ENCODE data around the gene METTL1. TPM values are rescaled to one million over a fixed set of nuclear protein-coding genes. Genes with fewer than 3 reads are reported as not detected.

METTL1 gene
- total RNA-seq, 1 experiment from 2014 or later, result 17.9 TPM

DNA sequence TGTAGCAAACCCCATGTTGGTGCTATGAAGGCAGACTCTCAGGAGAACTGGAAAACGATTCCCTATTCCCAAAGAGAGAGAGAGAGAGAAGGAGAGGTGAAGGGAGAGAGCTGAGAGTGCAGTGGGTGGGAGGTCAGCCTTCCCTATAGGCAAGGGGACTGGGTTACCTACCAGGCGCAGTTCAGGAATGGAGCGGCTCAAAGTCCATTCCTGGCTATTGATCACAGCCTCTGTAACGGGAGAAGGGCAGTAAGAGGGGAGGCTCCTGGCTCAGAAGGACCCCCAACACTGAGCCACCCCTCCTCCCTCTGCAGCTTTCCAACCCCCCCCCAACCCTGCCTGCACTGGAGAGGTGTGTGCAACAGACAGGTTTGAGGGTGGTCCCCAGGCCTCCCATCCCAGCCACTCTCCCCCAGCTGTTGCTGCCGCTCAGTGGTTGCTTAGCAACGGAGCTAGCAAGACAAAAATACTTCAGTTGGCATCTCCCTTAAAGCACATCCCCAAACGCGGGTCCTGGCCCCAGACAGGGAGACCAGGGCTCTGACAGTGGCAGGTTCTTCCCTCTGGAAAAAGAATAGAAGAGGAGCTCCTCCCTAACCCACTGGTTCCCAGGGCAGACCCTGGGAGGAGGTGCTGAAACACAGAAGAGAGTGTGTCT is 36.6 kb downstream of the METTL1 start:
- Histone ChIP-seq H3K9me3 (ENCODE audit: insufficient read depth, low read depth) (no peaks in the 10 kb centered on the region), H3K4me3 (no peak overlapping the region), H2AFZ (no peak overlapping the region), H3K79me2 (ENCODE audit: low read depth) (no peaks in the 10 kb centered on the region), H3K4me1 (replicated peaks; ENCODE audit: insufficient read depth) (no peaks in the 10 kb centered on the region), H3K36me3 (ENCODE audit: low read depth) (no peaks in the 10 kb centered on the region), H3K27ac (no peak overlapping the region), H4K20me1 (ENCODE audit: insufficient read depth) (no peaks in the 10 kb centered on the region), H3K27me3 (ENCODE audit: insufficient read depth, low read depth) (peaks cover 22% of the 10 kb centered on the region), H3K4me2 (no peak overlapping the region), H3F3A (ENCODE audit: insufficient read depth, low read depth) (peaks cover 5% of the 10 kb centered on the region; the same call in 1 of the 2 replicates), H3K9me2 (ENCODE audit: insufficient read depth) (no peaks in the 10 kb centered on the region)
- TF ChIP-seq EZH2 (IDR thresholded peaks at IDR 0.05; ENCODE audit: low read depth), result no peak
- TF ChIP-seq, protein P1, sequence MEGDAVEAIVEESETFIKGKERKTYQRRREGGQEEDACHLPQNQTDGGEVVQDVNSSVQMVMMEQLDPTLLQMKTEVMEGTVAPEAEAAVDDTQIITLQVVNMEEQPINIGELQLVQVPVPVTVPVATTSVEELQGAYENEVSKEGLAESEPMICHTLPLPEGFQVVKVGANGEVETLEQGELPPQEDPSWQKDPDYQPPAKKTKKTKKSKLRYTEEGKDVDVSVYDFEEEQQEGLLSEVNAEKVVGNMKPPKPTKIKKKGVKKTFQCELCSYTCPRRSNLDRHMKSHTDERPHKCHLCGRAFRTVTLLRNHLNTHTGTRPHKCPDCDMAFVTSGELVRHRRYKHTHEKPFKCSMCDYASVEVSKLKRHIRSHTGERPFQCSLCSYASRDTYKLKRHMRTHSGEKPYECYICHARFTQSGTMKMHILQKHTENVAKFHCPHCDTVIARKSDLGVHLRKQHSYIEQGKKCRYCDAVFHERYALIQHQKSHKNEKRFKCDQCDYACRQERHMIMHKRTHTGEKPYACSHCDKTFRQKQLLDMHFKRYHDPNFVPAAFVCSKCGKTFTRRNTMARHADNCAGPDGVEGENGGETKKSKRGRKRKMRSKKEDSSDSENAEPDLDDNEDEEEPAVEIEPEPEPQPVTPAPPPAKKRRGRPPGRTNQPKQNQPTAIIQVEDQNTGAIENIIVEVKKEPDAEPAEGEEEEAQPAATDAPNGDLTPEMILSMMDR (conservative IDR thresholded peaks at IDR 0.05), result no peak
- intact Hi-C loops (cut with micrococcal nuclease; ENCODE audit: unreplicated experiment), result no loop called here
- ChIA-PET POLR2A (ENCODE audit: unreplicated experiment) (interaction anchor here (0.6 kb wide), 1 partner anchor 129 kb away, joined by 6 read pairs; no protein-coding TSS in a partner anchor), CTCF (interaction anchor here (0.7 kb wide), 1 partner anchor 476 kb away, joined by 8 read pairs; no protein-coding TSS in a partner anchor)
- no TSS peak for BruUV-seq (replicated peaks)
- DNase-seq, result no peak

DNA sequence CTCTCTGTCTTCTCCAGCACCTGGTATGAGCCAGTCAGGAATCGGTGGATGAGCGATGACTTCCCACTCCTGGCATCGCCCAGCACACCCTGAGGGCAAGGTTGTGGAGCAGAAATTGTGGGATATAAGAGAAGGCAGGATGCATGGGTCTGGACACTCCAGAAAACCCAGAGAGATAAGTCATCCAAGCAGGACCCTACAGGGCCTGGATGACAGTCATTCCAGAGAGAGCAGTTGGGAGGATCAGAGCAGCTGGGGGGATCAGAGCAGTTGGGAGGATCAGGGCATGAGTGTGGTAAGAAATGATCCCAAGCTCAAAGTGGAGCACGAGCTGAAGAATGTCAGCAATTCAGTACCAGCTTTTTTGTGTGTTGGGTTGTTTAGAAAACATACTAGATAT is 37.3 kb downstream of the METTL1 start:
- DNase-seq, result no peak
- peaks cover 5% of the 10 kb centered on the region; the same call in 1 of the 2 replicates for H3F3A ChIP-seq (ENCODE audit: insufficient read depth, low read depth)
- no peaks in the 10 kb centered on the region for H3K4me1 ChIP-seq (replicated peaks; ENCODE audit: insufficient read depth)
- H3K9me2 ChIP-seq (ENCODE audit: insufficient read depth), result no peaks in the 10 kb centered on the region
- intact Hi-C loops (cut with micrococcal nuclease; ENCODE audit: unreplicated experiment), result no loop called here
- H3K4me2 ChIP-seq, result no peak overlapping the region
- no peak overlapping the region for H3K27ac ChIP-seq
- no peaks in the 10 kb centered on the region for H4K20me1 ChIP-seq (ENCODE audit: insufficient read depth)
- H3K27me3 ChIP-seq (ENCODE audit: insufficient read depth, low read depth), result peaks cover 22% of the 10 kb centered on the region
- ChIA-PET CTCF (no interaction called here), POLR2A (ENCODE audit: unreplicated experiment) (no interaction called here)
- no peaks in the 10 kb centered on the region for H3K36me3 ChIP-seq (ENCODE audit: low read depth)
- H3K4me3 ChIP-seq, result no peak overlapping the region
- no peaks in the 10 kb centered on the region for H3K79me2 ChIP-seq (ENCODE audit: low read depth)
- no TSS peak for BruUV-seq (replicated peaks)
- H3K9me3 ChIP-seq (ENCODE audit: insufficient read depth, low read depth), result no peaks in the 10 kb centered on the region
- H2AFZ ChIP-seq, result no peak overlapping the region
- TF ChIP-seq EZH2 (IDR thresholded peaks at IDR 0.05; ENCODE audit: low read depth), result no peak
- TF ChIP-seq, protein P1 (conservative IDR thresholded peaks at IDR 0.05), result no peak

DNA sequence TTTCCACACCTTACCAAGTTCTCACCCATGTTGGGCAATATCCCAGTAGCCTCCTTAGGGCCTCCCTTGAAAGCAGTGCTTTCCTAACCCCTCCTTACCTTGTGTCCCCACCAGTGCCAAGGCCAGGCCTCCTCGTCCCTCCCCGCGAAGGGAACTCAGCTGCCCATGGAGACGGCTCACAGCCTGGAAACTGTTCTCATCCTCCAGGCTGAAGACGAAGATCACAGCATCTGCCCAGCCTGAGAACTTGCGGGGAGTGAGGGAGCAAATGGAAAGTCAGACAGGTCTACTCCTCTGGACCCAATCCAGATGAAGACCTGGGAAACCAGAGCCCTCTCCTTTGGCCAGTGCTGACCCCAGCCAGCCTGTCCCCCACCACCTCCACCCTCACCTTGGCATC is 38.0 kb downstream of the METTL1 start:
- ChIA-PET CTCF (no interaction called here), POLR2A (ENCODE audit: unreplicated experiment) (no interaction called here)
- no peak overlapping the region for H3K4me3 ChIP-seq
- no peaks in the 10 kb centered on the region for H4K20me1 ChIP-seq (ENCODE audit: insufficient read depth)
- no peak for DNase-seq
- H3K36me3 ChIP-seq (ENCODE audit: low read depth), result no peaks in the 10 kb centered on the region
- H3F3A ChIP-seq (ENCODE audit: insufficient read depth, low read depth), result peaks cover 5% of the 10 kb centered on the region; the same call in 1 of the 2 replicates
- BruUV-seq (replicated peaks), result no TSS peak
- peaks cover 22% of the 10 kb centered on the region for H3K27me3 ChIP-seq (ENCODE audit: insufficient read depth, low read depth)
- H2AFZ ChIP-seq, result no peak overlapping the region
- no peaks in the 10 kb centered on the region for H3K9me2 ChIP-seq (ENCODE audit: insufficient read depth)
- TF ChIP-seq, protein P1 (conservative IDR thresholded peaks at IDR 0.05), result no peak
- no peak for TF ChIP-seq EZH2 (IDR thresholded peaks at IDR 0.05; ENCODE audit: low read depth)
- no peak overlapping the region for H3K4me2 ChIP-seq
- no peaks in the 10 kb centered on the region for H3K4me1 ChIP-seq (replicated peaks; ENCODE audit: insufficient read depth)
- no peak overlapping the region for H3K27ac ChIP-seq
- no peaks in the 10 kb centered on the region for H3K9me3 ChIP-seq (ENCODE audit: insufficient read depth, low read depth)
- intact Hi-C loops (cut with micrococcal nuclease; ENCODE audit: unreplicated experiment), result no loop called here
- no peaks in the 10 kb centered on the region for H3K79me2 ChIP-seq (ENCODE audit: low read depth)

Measured in PC-9 (cell line).